Embryonic facial prominence (tissue), 1 donor: ENCODE measurements around the gene CSK.

Experiments used
- DNase-seq: peaks from one replicate; pipeline ENCODE4 v3.0.0-alpha.2; 2016; ENCODE audit errors: extremely low spot score

Gene CSK

DNA sequence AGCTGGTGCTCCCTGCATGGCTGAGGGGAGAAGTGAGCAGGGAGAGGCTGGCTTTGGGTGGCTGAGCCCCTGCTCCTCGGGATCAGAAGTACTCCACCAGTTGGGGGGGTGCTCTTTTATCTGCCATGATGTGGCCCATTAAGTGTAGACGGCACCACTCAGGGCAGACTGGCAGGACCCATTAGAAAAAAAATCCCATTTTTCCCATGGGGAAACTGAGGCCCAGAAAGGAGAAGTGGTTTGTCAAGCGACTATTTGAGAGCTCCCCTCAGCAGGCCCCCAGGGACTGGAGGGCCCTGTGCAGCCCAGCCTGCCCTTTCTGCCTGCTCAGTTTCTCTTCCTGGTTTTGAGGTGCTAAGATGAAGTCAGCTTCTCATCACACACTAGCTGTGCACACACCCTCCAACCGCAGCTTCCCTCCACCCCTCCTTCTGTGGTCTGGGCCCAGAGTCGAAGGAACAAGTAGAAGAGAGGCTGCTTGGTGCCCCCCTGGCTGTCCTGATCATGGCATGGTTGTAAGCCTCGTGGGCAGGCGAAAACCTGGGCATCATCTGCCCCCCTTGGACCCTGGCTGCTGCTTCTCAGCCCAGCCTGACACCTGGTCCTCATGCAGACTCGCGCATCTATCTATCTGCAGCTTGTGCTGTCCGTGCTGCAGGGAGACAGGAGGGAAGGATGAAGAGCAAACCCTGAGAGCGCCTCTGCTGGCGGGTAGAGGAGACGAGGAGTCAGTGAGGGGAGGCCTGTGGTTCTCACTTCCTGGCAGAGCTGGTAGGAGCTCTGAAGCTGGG, 5.6 kb downstream of the CSK start:
- DNase-seq: no peak

DNA sequence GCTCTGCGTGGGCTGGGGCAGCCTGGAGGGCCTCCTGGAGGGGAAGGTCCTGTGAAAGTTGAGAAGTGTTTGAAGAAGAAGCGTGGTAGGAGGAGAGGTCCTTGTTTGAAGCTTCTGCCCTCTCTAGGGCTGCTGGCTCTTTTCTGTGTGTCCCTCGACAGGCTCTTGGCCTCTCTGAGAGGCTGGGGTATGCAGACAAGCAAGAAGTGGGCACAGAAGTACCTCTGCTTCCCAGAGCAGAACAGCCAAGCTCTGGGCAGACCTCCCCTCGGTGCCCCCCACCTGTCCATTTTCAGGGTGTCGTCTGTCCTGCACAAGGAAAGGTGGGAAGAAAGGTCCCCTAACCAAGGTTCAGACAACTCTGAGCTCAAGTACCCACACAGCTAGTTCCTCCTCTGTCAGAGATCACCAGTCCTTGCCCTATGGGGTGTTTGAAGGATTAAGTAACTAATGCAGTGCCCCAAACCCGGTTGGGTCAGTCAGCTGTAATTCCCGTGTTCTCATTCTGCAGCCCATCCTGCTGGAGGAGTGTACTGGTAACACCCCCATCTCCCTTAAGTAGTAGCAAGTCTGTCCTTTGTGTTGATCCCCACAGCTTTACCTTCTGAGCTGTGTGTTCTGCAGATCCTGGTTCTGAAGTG, 6.3 kb downstream of the CSK start:
- no peak for DNase-seq

DNA sequence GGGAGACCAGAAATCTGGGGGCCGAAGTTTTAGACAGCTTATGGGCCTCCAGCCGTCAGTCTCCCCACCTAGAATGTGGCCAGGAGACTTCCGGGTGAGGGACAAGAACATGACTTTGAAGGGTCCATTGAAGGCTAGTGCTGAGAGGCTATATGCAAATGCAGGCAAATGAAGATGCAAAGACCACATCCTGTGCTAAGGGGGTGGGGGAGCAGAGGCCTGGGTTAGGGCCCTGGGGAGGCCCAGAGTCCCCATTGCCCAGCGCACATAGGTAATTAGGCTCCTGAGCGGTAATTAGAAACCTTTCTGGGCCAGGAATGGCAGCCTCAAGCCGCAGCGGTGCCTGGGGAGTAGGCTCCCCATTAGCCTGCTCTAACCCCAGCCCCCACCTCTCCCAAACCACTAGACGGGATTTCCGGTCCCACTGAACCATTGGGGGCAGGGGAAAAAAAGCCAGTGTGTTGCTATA, 6.8 kb downstream of the CSK start:
- no peak for DNase-seq

DNA sequence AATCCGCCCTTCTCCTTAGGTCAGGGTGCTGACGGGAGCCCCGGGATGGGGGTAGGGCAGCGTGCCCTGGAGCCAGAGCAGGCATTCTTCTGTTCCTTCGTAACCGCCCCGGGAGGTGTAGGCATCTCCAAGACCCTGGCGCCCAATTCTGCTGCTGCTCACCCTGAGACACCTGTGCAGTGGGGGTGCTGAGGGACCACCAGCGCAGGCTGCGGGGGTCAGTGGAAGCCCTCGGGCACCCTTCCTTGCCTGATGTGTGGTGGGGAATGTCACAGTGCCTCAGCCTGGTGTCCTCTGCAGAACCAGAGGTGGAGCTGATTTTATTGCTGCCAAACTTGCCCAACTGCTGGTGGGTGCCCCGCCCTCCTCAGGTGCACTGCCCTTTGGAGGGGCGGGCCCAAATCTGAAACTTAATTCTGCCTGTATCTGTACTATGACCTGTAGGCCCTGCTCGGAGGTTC, 7.3 kb downstream of the CSK start:
- DNase-seq: no peak

DNA sequence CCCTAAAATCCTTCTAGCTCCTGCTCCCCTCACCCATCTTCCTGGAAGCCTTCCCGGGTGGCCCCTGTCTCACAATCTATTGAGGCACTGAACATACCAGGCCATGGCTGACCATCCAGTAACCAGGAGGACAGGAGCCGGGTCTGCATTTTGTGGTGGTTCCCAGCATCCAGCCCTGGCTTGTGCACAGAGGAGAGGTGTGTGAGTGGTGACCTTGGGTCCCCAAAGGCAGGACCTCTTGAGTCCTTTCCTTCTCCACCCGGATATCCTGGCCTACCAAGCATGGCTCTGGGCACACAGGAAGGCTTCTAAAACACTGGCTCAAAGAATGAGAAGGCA, 7.8 kb downstream of the CSK start:
- no peak for DNase-seq

DNA sequence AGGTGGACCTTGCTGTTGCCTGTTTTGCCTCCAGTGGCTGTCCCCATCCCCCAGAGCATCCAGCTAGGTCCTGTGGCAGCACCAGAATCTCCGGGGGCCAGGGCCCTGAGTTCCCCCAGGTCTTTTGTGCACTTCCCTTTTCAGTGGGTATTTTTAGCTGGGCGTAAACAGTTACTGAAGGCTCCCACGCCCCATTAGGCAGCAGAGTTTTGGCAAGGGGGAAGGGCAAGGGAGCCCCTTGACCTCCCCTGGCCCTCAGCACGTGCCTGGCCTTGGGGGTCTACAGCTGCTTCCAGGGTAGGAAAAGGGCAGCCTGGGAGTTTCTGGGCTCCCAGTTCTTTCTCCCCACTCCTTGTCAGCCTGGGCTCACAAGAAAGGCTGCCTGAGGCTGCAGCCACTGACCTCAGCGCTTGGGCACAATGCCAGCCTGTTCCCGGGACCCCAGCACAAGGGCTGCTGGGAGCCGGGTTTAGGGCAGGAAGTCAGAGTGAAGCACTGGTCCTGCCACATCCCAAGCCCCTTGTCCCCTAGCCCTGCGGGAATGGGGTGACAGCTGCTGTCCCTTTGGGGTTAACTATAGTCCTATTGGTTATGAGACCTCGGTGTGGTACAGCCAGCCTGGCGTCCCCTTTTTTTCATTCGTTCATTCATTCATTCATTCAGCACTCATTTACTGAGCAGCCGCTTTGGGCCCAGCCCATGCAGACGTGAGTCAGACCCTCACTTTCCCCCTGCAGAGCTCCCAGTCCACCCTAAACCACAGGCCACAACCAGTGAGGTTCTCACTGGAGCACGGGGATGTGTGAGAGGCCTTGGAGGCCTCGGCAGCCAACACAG, 8.4 kb downstream of the CSK start:
- no peak for DNase-seq

DNA sequence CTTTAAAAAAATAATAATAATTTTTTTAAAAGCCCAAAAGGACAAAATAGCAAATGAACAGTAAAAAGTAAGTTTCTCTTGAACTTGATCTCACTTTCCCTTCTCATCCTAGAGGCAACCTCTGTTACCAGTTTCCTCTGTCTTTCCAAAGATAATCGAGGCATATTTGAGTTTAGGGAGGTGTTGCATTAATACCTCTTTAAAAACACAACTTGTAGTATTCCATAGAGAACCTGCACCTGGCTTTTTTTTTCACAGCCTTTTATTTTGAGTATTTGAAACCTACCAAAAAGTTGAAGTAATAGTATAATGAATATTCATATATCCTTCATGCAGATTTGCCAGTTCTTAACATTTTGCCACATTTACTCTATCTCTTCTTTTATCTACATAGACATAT, 9.1 kb downstream of the CSK start:
- no peak for DNase-seq

DNA sequence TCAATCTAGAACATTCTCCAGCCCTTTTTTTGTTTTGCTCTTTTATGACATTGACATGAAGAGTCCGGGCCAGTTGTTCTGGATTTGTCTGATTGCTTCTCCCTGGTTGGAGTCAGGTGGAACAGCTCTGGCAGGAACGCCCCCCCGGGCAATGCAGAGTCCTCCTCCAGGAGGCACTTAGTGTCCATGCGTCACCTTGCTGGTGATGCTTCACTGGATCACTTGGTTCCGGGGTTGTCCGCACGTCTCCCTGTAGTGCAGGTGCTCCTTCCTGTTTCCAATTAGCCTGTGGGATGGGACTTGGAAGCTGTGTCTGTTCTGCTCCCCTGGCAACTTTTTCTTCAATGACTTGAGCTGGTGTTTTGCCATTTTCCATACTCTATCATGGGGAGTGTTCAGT, 9.8 kb downstream of the CSK start:
- DNase-seq: no peak

DNA sequence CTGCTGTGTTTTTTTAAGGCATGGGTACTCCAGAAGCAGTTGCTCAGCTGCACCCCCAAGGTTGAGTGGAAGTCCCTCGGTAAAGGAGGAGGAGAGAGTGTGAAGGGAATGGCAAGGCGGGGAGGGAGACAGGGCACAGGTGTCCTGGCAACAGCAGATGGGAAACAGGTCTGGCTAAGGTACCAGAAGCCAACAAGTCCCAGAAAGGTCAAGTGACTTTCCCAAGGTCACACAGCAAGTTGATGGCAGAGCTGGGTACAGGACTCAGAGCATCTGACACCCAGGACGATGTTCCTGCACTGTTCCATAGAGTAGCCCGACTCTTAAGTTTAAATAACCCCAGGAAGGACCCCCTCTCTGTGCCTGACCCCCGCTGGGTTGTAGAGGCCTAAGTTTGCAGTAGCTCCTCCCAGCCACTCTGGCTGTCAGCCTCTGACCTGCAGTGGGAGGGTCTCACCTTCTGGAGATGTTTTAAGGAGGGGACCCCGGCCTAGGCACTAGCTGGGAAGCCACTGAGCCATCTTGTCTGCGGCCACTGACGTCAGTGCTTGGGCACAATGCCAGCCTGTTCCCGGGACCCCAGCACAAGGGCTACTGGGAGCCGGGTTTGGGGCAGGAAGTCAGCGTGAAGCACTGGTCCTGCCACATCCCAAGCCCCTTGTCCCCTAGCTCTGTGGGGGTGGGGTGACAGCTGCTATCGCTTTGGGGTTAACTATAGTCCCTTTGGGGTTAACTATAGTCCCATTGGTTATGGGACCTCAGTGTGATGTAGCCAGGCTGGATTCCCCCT, 10.5 kb downstream of the CSK start:
- DNase-seq: no peak

DNA sequence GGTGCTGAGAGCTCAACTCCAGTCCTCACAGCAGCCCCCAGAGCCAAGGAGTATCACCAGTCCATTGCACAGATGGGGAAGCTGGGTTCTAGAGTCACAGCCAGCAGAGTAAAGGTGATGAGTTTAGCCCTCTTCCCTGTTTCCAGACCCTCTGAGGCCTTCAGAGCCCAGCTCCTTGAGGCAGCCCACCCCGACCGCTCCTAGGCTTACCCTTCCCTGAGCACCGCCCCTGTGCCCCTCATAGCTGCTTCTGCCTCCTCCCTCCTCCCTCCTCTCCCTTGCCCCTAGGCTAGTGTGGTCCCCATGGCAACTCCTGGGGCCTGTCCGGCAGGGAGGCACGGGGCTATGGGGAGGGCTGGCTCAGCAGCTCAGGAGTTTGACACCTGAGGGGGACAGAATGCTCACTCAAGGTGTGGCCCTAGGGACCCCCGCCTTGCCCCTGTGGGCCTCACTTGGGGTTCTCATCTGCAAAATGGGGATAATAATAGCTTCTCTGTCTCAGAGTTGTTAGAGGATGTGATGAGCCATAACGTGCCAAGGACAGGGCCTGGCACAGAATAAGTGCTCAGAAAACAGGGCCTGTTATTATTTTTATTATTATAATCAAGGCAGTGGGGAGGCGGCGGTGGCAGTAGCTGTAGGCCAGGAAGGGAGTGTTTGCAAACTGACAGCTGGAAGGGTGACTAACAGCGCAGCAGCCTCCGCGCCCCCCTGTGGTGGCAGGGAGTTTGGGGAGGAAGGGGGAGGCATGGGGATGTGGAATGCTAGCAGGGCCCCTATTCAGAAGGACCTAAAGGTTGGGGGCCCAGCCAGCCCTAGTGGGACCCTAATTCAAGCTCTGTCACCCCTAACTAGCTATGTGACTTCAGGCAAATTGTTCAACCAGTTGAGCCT, 11.5 kb downstream of the CSK start:
- no peak for DNase-seq

DNA sequence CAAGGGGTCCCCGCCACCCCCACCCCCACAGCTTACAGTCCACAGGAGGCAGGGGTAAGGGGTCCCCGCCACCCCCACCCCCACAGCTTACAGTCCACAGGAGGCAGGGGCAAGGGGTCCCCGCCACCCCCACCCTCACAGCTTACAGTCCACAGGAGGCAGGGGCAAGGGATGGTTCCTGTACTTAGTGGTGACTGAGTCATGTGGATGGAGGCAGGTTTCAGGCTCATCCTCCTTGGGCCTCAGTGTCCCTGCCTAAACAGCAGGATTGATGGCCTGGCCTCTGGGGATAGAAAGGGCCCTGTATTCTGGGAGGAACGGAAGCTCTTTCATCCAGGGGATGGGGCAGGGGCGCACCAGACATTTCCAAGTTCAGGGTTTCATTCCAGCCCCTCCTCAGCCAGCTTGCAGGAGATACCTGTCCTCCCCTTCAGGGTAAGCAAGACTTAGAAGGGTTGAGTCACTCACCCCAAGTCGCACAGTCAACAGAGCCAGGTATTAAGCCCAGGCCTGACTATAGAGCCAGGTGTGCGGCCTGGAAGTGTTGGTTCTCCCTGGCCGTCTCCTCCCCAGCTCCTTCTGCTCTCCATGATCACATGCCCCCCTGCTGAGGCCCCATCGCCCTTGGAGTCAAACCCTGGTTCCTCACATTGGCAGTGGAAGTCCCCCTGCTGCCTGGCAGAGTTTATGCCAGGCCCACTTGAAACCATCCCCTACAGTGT, 12.5 kb downstream of the CSK start:
- no peak for DNase-seq

DNA sequence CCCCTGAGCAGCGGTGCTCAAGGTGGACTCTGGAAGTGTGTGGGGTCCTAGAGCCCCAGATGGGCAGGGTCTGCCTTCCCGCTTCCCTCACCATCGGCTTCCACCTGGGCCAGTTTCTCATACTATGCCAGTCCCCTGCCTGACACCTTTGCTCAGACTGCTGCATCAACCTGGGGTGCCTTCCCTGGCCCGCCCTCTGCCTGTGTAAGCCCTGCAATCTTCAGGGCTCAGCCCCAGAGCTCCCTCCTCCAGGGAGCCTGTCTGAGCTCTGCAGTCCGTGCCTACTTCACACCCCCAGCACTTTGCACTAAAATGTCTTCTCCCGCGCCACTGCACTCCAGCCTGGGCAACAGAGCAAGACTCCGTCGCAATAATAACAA, 13.1 kb downstream of the CSK start:
- no peak for DNase-seq

DNA sequence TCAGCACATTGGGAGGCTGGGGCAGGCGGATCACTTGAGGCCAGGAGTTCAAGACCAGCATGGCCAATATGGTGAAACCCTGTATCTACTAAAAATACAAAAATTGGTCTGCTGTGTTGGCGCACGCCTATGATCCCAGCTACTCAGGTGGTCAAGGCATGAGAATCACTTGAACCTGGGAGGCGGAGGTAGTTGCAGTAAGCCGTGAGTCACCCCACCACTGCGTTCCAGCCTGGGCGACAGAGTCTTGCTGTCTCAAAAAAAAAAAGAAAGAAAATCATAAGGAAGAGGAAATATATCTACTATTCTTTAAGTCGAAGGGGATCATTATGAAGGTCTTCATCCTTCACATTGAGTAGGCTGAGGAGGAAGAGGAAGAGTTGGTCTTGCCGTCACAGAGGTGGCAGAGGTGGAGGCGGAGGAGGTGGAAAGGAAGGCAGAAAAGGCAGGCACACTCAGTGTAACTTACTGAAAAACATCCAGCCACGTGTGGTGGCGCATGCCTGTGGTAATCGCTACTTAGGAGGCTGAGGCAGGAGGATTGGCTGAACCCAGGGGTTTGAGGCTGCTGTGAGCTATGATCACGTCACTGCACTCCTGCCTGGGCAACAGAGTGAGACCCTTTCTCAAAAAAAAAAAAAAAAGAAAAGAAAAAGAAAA, 14.2 kb downstream of the CSK start:
- DNase-seq: no peak

DNA sequence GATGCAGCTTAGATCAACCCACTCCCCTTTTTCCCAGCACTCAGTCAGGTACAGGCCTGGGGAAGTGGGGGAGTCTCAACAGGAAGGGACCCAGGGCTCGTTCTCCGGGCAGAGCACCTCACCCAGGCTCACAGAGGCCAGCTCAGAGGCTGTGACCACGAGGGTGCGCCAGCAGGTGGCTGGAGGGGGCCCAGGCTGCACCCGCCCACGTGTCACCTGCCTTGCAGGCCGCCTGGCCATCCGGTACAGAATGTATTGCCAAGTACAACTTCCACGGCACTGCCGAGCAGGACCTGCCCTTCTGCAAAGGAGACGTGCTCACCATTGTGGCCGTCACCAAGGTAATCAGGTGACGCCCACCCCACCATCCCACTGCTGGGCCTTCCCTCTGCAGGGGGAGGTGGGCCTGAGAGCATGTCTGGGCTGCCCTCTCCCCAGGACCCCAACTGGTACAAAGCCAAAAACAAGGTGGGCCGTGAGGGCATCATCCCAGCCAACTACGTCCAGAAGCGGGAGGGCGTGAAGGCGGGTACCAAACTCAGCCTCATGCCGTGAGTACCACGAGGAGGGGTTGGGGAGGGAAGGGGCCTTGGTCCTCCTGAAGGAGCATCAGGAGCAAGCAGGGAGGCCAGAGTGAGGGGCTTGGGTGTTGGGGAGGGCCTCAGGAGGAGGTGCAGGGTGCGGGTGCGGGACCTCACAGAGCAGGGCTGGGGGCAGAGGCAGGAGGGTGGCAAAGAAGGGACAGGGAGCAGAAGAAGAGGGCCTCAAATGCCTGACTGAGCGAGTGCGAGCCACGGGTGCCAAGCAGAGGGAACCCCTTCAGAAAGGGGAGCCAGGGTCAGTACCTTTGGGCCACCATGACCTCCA, 16.7 kb downstream of the CSK start:
- no peak for DNase-seq

DNA sequence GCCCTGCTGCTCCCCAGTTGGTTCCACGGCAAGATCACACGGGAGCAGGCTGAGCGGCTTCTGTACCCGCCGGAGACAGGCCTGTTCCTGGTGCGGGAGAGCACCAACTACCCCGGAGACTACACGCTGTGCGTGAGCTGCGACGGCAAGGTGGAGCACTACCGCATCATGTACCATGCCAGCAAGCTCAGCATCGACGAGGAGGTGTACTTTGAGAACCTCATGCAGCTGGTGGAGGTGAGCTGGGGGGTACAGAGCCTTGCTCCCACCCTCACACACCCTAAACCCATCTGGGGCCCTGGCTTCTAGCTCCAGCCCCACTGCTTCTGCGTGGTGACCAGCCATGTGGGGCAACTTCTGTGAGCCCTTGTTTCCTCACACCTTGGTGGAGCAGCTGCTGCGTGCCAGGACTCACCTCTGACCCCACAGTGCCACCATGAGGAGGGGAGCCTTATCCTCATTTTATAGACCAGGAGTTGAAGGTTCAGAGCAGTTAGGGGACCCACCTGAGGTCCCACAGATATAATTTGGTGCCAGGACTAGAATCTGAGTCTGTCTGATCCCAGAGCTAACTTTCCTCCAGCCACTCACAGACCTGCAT, 17.5 kb downstream of the CSK start:
- DNase-seq: no peak

DNA sequence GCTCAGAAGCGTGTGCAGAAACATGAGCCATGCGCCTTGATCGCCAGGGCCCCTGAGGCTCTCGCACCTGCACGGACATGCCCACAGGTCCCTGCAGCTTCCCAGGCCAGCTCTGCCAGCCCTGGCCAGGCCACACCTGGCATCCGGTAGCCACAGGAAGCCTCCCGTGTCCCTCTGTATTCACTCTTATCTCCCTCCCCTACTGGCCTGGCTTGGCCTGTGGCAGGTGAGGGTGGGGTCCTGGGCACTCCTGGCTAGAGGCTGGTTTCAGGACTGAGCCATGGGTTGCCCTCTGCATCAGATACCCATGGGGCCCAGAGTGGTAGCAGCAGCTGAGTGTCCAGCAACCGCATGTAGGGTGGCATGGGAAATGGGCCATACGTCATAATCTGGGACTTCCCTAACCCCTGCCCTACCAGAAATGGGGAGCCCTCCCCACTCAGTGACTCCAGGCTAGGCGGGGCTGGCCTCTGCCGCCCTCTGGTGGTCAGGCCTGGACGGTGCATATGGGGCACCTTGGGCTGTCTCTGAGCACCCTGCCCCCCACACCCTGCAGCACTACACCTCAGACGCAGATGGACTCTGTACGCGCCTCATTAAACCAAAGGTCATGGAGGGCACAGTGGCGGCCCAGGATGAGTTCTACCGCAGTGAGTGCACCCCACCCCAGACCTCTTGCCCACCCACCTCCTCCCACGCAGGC, 18.1 kb downstream of the CSK start:
- DNase-seq: no peak

DNA sequence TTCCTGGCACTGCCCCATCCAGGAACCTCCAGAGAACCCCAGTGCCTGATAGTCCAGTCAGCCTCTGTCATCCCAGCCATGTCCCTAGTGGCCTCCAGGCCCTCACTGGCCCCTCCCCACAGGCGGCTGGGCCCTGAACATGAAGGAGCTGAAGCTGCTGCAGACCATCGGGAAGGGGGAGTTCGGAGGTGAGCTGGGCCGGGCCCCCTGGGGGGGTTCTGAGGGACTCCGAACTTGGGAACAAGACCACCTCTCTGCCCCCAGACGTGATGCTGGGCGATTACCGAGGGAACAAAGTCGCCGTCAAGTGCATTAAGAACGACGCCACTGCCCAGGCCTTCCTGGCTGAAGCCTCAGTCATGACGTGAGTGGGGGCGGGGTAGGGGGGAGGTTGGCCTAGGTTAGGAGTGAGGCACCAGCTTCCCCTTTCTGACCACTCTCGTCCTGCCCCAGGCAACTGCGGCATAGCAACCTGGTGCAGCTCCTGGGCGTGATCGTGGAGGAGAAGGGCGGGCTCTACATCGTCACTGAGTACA, 18.7 kb downstream of the CSK start:
- no peak for DNase-seq
